Measurements from ENCODE around the gene TPPP2.

DNA sequence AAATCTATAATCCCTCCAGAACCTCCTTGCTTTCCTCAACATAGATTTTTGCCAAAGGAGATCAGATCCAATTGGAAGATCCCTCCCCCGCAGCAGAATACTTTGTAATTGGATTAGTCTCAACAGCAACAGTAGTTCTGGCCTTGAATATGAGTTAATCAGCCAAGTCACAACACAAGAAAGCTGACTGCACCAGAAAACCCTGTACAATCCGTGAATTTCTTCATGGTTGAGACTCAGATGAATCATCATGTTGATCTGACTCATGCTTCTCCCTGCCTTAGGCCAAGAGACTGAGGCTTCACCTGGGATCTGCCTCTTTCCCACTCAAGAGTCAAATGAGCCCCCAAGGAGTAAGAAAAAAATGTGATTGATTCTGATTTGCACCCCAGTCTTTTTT lies 43.2 kb upstream of the TPPP2 start:
- TF ChIP-seq, protein P1, sequence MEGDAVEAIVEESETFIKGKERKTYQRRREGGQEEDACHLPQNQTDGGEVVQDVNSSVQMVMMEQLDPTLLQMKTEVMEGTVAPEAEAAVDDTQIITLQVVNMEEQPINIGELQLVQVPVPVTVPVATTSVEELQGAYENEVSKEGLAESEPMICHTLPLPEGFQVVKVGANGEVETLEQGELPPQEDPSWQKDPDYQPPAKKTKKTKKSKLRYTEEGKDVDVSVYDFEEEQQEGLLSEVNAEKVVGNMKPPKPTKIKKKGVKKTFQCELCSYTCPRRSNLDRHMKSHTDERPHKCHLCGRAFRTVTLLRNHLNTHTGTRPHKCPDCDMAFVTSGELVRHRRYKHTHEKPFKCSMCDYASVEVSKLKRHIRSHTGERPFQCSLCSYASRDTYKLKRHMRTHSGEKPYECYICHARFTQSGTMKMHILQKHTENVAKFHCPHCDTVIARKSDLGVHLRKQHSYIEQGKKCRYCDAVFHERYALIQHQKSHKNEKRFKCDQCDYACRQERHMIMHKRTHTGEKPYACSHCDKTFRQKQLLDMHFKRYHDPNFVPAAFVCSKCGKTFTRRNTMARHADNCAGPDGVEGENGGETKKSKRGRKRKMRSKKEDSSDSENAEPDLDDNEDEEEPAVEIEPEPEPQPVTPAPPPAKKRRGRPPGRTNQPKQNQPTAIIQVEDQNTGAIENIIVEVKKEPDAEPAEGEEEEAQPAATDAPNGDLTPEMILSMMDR (conservative IDR thresholded peaks at IDR 0.05; ENCODE audit: low read length), result no peak
- no peak for TF ChIP-seq EZH2phosphoT487 (IDR thresholded peaks at IDR 0.05; ENCODE audit: borderline replicate concordance)
